ENCODE data around the gene CCDC90B. TPM values are rescaled to one million over a fixed set of nuclear protein-coding genes. Genes with fewer than 3 reads are reported as not detected.

Gene CCDC90B
- total and polyA plus RNA-seq, 10 of the 15 experiments (the other 5 are each of a cell fraction or from before 2014, with no cell fraction given) = 33.2 to 91.5 (median 59.2) TPM

DNA sequence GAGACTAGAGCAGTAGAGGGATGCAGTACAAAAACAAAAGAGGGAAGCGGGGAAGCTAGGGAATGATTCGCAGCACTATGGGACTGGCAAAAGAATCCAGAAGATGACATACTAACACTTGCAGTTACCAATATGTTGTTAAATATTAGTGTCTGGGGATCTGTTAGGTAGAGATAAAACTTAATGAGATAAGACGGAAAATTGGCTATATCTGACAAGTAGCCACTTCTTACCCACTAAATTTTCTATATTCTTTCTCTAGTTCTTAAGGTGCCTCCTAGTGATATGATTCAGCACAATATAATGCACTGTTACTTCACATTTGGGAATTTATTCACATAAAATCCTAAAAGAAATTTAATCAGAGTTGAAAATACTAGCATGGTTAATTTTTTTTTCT lies 30.8 kb downstream of the CCDC90B start:
- Histone ChIP-seq H3K36me3 (ENCODE audit: control insufficient read depth in 2 of 2, insufficient read depth in 2 of 2, low read length in 1 of 2) (peaks cover 0 to 6% of the 10 kb centered on the region in 2 experiments; a peak in 2 of 4 replicates), H3K9me3 (replicated peaks; ENCODE audit: control insufficient read depth, insufficient read depth, low read length) (no peaks in the 10 kb centered on the region), H3K79me2 (ENCODE audit: control insufficient read depth, insufficient read depth, low read length) (no peaks in the 10 kb centered on the region), H3K4me1 (ENCODE audit: control insufficient read depth, insufficient read depth, low read length) (no peaks in the 10 kb centered on the region), H3K27ac (ENCODE audit: control insufficient read depth, insufficient read depth) (no peak overlapping the region), H3K4me3 (no peak overlapping the region), H2AFZ (ENCODE audit: control insufficient read depth, low read depth, low read length) (no peak overlapping the region), H3K27me3 (replicated peaks in 1 of 2; ENCODE audit: control insufficient read depth in 2 of 2, insufficient read depth in 2 of 2, low read length in 1 of 2) (no peaks in the 10 kb centered on the region), H3K9ac (ENCODE audit: control insufficient read depth, insufficient read depth, low read length) (no peak overlapping the region), H4K20me1 (ENCODE audit: control insufficient read depth, insufficient read depth) (no peaks in the 10 kb centered on the region), H3K4me2 (ENCODE audit: control insufficient read depth, insufficient read depth) (no peak overlapping the region)
- TF ChIP-seq CBX5 (IDR thresholded peaks at IDR 0.05; ENCODE audit: low read depth) (no peak), EGR1 (IDR thresholded peaks at IDR 0.05; ENCODE audit: borderline replicate concordance in 1 of 2, low read depth in 2 of 2, low read length in 2 of 2) (no peak), PML (IDR thresholded peaks at IDR 0.05; ENCODE audit: low read length) (no peak), PAX8 (IDR thresholded peaks at IDR 0.05) (no peak), SIX5 (IDR thresholded peaks at IDR 0.05; ENCODE audit: low read depth, low read length, severe bottlenecking) (no peak), SREBF1 (IDR thresholded peaks at IDR 0.05; ENCODE audit: low read length) (no peak), KLF5 (IDR thresholded peaks at IDR 0.05; ENCODE audit: partially characterized antibody) (no peak)
- CTCF ChIA-PET = interaction anchor here (1.1 kb wide), 1 partner anchor 347 kb away, joined by 5 read pairs; no protein-coding TSS in a partner anchor
- DNase-seq (ENCODE audit: low read depth, low spot score) (no peak), FAIRE-seq (no peak), ATAC-seq (no peak)
- WGBS (ENCODE audit: insufficient coverage, insufficient replicate concordance, low lambda C conversion rate, missing lambda C conversion rate) = 95% methylated on average over 3 of the region's 3 CpGs
- in situ Hi-C loops (cut with MboI) = no loop called here
- intact Hi-C loops (cut with micrococcal nuclease; ENCODE audit: unreplicated experiment) = no loop called here
- POLR2A ChIA-PET = no interaction called here
- no TSS peak for BruUV-seq (replicated peaks)
- RAD21 ChIA-PET (ENCODE audit: unreplicated experiment) = no interaction called here
- SMC1A ChIA-PET (ENCODE audit: uncharacterized antibody, unreplicated experiment) = interaction anchor here (0.8 kb wide), 1 partner anchor 18 kb away, joined by 3 read pairs; no protein-coding TSS in a partner anchor

DNA sequence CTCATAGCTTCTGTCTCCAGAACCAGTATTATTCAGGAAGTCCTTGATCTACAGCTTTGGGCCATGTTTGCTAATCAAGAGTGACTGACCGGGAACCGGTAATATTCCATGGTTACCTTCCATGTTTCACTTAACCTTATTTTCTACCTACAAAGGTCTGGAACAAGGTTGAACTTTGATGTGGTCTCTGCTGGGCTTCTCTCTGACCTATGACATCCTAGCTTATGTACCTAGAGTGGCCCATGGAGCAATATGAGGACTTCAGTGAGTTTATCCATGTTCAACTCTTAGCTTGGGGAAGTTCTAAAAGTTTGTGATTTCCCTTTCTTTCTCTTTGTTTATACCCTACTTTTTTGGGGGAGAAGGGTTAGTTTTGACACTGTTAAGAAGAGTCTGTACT lies 33.2 kb downstream of the CCDC90B start:
- Histone ChIP-seq H3K4me1 (ENCODE audit: control insufficient read depth, insufficient read depth, low read length) (peaks cover 12% of the 10 kb centered on the region), H3K27me3 (replicated peaks in 1 of 2; ENCODE audit: control insufficient read depth in 2 of 2, insufficient read depth in 2 of 2, low read length in 1 of 2) (no peaks in the 10 kb centered on the region), H3K9ac (ENCODE audit: control insufficient read depth, insufficient read depth, low read length) (no peak overlapping the region), H3K79me2 (ENCODE audit: control insufficient read depth, insufficient read depth, low read length) (no peaks in the 10 kb centered on the region), H3K4me2 (ENCODE audit: control insufficient read depth, insufficient read depth) (no peak overlapping the region), H2AFZ (ENCODE audit: control insufficient read depth, low read depth, low read length) (no peak overlapping the region), H3K4me3 (no peak overlapping the region), H3K36me3 (ENCODE audit: control insufficient read depth in 2 of 2, insufficient read depth in 2 of 2, low read length in 1 of 2) (no peaks in the 10 kb centered on the region), H3K9me3 (replicated peaks; ENCODE audit: control insufficient read depth, insufficient read depth, low read length) (no peaks in the 10 kb centered on the region), H3K27ac (ENCODE audit: control insufficient read depth, insufficient read depth) (no peak overlapping the region), H4K20me1 (ENCODE audit: control insufficient read depth, insufficient read depth) (no peaks in the 10 kb centered on the region)
- CTCF ChIA-PET = interaction anchor here (0.8 to 1.6 kb wide), 4 partner anchors 22 to 386 kb away, joined by 3 to 5 read pairs (median 4); no protein-coding TSS in a partner anchor
- TF ChIP-seq NFXL1 (IDR thresholded peaks at IDR 0.05; ENCODE audit: borderline replicate concordance) = no peak
- TF ChIP-seq ZNF384 (IDR thresholded peaks at IDR 0.05; ENCODE audit: borderline replicate concordance, low read depth, low read length) = no peak
- TF ChIP-seq PRDM15 (CRISPR knock-in tag; IDR thresholded peaks at IDR 0.05) = no peak
- 0 out of 2 replicates have a peak, but pooled peaks have one; percentile 28 for TF ChIP-seq TCF7 (IDR thresholded peaks at IDR 0.05; ENCODE audit: borderline replicate concordance)
- no TSS peak for BruUV-seq (replicated peaks)
- FAIRE-seq (no peak), ATAC-seq (no peak), DNase-seq (ENCODE audit: low read depth, low spot score) (no peak)
- POLR2A ChIA-PET = interaction anchor here (0.9 kb wide), 1 partner anchor 322 kb away, joined by 3 read pairs; no protein-coding TSS in a partner anchor
- in situ Hi-C loops (cut with MboI) (loop anchor here (5.0 kb wide), 1 partner anchor 351 kb away; the partner anchor contains the start of genes DDIAS and PRCP), intact Hi-C loops (cut with micrococcal nuclease; ENCODE audit: unreplicated experiment) (loop anchor here (5.0 kb wide), 1 partner anchor 166 kb away; no protein-coding TSS in a partner anchor)
- WGBS (ENCODE audit: insufficient coverage, insufficient replicate concordance, low lambda C conversion rate, missing lambda C conversion rate) = 100% methylated on average over 2 of the region's 2 CpGs
- RAD21 ChIA-PET (ENCODE audit: unreplicated experiment) = no interaction called here
- SMC1A ChIA-PET (ENCODE audit: uncharacterized antibody, unreplicated experiment) = interaction anchor here (0.8 to 1.1 kb wide), 3 partner anchors 219 to 385 kb away, joined by 3 to 4 read pairs (median 3); partner anchors contain the start of gene DDIAS
